Stimulated activated CD4-positive, alpha-beta T cell treated with anti-CD3 and anti-CD28 coated beads, Interleukin-4, amount 100 ng/mL, for 4 hours (primary cell): ENCODE data around the gene KRT80.

Experiments used
- DNase-seq, 2 experiments: peaks; one replicate each; pipeline ENCODE4 v3.0.0-alpha.2; 2020

KRT80 gene

GRCh38 chr12:52197371-52198231 is 5.8 kb upstream of the KRT80 start:
- DNase-seq, result no peak

- DNase-seq, result no peak
These were observed 3.4 kb upstream of the KRT80 start for GRCh38 chr12:52195065-52195730.

GRCh38 chr12:52193991-52194390 is 2.2 kb upstream of the KRT80 start:
- DNase-seq, result no peak

- no peak for DNase-seq
These were observed 1.7 kb upstream of the KRT80 start for GRCh38 chr12:52193532-52193931.

- DNase-seq, result no peak
These were observed 719 bp downstream of the KRT80 start for GRCh38 chr12:52190860-52191729.

- no peak for DNase-seq
These were observed 2.2 kb downstream of the KRT80 start for GRCh38 chr12:52189376-52190174.

GRCh38 chr12:52188658-52189057 is 3.2 kb downstream of the KRT80 start:
- DNase-seq, result no peak

GRCh38 chr12:52187640-52188039 is 4.2 kb downstream of the KRT80 start:
- DNase-seq, result no peak

- DNase-seq, result no peak
These were observed 4.6 kb downstream of the KRT80 start for GRCh38 chr12:52187206-52187605.

GRCh38 chr12:52186118-52186840 is 5.5 kb downstream of the KRT80 start:
- no peak for DNase-seq

GRCh38 chr12:52185400-52185967 is 6.3 kb downstream of the KRT80 start:
- DNase-seq, result no peak

- DNase-seq, result no peak
These were observed 7.0 kb downstream of the KRT80 start for GRCh38 chr12:52184813-52185212.

- DNase-seq, result no peak
These were observed 7.8 kb downstream of the KRT80 start for GRCh38 chr12:52183971-52184370.

GRCh38 chr12:52183544-52183910 is 8.3 kb downstream of the KRT80 start:
- no peak for DNase-seq

GRCh38 chr12:52182898-52183543 is 8.8 kb downstream of the KRT80 start:
- no peak for DNase-seq

- DNase-seq, result no peak
These were observed 9.4 kb downstream of the KRT80 start for GRCh38 chr12:52182384-52182783.

- DNase-seq, result no peak
These were observed 10.1 kb downstream of the KRT80 start for GRCh38 chr12:52181746-52182145.

GRCh38 chr12:52180971-52181628 is 10.7 kb downstream of the KRT80 start:
- no peak for DNase-seq

GRCh38 chr12:52179396-52179973 is 12.3 kb downstream of the KRT80 start:
- DNase-seq, result no peak

GRCh38 chr12:52178984-52179383 is 12.8 kb downstream of the KRT80 start:
- DNase-seq, result no peak
